GM19468 (cell line): ENCODE results near the gene PLEKHG2.
"Not testable (repeated sequence)": the region's sequence is repeated elsewhere in the genome, so short reads cannot be mapped to it uniquely, and the experiment has no call there.

Experiments used
- ATAC-seq: cut with Tn5 transposase; IDR thresholded peaks from one replicate; pipeline ENCODE4 v1.9.1; 2021; ENCODE audit warnings: mild to moderate bottlenecking, moderate library complexity, moderate number of reproducible peaks; ENCODE audit not compliant: unreplicated experiment; ENCODE audit errors: extremely low read depth

Gene PLEKHG2, protein sequence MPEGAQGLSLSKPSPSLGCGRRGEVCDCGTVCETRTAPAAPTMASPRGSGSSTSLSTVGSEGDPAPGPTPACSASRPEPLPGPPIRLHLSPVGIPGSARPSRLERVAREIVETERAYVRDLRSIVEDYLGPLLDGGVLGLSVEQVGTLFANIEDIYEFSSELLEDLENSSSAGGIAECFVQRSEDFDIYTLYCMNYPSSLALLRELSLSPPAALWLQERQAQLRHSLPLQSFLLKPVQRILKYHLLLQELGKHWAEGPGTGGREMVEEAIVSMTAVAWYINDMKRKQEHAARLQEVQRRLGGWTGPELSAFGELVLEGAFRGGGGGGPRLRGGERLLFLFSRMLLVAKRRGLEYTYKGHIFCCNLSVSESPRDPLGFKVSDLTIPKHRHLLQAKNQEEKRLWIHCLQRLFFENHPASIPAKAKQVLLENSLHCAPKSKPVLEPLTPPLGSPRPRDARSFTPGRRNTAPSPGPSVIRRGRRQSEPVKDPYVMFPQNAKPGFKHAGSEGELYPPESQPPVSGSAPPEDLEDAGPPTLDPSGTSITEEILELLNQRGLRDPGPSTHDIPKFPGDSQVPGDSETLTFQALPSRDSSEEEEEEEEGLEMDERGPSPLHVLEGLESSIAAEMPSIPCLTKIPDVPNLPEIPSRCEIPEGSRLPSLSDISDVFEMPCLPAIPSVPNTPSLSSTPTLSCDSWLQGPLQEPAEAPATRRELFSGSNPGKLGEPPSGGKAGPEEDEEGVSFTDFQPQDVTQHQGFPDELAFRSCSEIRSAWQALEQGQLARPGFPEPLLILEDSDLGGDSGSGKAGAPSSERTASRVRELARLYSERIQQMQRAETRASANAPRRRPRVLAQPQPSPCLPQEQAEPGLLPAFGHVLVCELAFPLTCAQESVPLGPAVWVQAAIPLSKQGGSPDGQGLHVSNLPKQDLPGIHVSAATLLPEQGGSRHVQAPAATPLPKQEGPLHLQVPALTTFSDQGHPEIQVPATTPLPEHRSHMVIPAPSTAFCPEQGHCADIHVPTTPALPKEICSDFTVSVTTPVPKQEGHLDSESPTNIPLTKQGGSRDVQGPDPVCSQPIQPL (N-terminal part only)

GRCh38 chr19:39412100-39412866 lies at the start of gene PLEKHG2:
TSS of gene PLEKHG2 (plus strand) at chr19:39412669. CDS start at chr19:39414087, 1,418 bp downstream.
- ATAC-seq = peak; percentile 55

DNA sequence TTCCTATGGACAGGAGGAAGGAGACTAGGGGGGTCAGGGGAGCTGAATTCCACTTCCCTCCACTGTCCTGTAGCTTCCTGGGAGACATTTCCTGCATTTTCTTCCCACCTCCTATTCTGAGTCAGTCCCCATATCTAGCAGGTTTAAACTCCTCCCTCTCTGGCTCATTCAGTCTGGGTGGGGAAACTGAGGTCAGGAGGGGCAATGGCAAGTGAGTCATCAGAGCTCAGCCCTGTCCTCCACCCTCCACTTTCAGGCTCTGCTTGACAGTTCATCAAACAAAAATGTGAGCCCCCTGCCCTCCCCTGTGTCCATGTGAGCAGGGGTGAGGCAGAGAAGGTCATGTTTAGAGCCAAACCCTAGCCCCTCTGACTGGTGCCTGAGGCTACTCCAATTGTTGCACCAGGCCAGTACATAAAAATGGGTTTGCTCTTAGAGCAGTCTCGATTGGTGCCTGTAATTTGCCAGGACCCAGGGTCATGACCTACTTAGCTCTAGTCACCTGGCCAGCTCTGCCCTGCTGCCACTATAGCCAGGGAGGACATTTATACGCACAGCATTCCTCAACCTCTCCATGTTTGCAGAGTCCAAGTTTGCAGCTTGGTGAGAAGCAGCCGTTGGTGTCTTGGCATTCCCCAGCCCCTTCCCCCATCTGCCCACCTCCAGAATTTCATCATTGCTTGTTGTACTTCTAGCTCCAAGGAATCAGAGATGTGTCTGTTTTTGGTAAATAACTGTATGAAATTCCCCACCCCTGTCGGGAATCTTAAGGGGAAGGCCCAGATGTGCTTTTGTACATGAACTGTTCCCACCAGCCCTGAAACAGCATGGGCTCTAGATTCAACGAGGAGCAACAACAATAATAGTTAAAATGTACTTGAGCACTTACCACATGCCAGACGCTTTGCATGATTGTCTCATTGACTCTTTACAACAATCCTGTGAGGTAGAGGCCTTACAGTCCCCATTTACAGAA lies 49.5 kb upstream of the PLEKHG2 start:
- ATAC-seq = no peak

DNA sequence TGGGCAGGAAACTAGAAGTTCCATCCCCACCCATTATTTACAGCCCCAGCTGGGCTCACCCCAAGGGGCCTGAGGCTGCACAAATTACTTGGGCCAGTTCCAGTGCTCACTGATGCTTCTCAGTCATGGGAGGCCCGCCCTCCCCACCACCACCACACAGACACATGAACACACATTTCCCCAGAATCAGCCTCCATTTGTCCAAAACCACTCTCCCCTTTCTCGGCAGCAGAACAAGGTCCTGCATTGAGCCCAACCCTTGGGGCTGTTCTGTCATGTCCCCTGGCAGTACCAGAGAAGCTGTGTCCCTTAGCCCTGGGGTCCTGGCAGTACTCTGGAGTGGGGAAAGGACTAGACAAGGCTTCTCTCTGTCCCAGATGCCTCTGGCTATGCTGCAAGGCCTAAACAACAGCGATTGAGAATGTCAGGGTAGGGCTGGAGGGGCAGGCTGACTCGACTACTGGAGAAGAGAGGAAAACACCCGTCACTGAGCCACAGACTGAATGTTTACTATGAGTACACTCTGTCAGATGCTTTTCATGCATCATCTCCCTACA lies 48.5 kb upstream of the PLEKHG2 start:
- ATAC-seq = no peak

GRCh38 chr19:39365531-39365930 lies 46.9 kb upstream of the PLEKHG2 start:
- ATAC-seq = no peak

DNA sequence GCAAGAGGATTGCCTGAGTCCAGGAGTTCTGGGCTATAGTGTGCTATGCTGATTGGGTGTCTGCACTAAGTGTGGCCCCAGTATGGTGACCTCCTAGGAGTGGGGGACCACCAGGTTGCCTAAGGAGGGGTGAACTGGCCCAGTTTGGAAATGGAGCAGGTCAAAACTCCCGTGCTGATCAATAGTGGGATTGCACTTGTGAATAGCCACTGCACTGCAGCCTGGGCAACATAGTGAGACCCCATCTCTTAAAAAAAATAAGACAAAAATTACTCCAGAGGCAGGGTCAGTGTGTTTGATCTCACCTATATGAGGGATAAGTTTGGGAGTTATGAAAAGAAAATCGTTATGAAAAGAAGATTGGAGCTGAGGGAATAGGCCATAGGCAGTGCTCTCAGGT lies 43.3 kb upstream of the PLEKHG2 start:
- ATAC-seq = no peak

DNA sequence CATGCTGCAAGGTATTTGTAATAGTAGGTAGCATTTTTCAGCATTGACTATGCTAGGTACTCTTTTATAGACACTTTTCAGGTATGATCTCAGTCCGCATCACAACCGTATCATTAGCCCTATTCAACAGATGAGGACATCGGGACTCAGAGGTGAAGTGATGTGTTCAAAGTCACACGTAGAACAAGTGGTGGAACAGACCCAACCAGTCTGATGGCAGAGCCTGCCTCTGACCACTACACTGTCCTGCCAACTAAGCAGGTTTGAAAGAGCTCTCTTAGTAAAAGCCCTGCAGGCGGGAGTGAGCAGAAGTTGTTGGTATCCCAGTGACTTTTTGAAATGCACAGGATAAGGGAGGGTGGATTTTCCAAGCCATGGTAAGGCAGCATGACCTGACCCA lies 41.7 kb upstream of the PLEKHG2 start:
- no peak for ATAC-seq

GRCh38 chr19:39372047-39372802 lies 40.2 kb upstream of the PLEKHG2 start:
- ATAC-seq = no peak

- no peak for ATAC-seq
Measured at GRCh38 chr19:39372941-39373340, 39.5 kb upstream of the PLEKHG2 start.

- ATAC-seq = no peak
Measured at GRCh38 chr19:39375929-39376328, 36.5 kb upstream of the PLEKHG2 start.

GRCh38 chr19:39377373-39378362 lies 34.8 kb upstream of the PLEKHG2 start:
- no peak for ATAC-seq

DNA sequence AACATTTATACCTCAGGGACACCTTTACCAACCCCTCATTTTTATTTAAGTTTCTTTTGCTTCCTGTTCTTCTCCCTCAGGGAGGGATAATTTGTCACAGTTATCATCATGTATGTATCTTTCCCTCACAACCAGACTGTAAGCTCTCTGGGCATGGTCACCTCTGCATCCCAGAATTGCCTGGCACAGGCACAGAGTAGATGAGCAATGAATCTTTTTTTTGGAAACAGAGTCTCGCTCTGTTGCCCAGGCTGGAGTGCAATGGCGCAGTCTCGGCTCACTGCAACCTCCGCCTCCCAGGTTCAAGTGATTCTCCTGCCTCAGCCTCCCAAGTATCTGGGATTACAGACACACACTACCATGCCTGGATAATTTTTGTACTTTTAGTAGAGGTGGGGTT lies 33.1 kb upstream of the PLEKHG2 start:
- ATAC-seq = not testable (repeated sequence)

DNA sequence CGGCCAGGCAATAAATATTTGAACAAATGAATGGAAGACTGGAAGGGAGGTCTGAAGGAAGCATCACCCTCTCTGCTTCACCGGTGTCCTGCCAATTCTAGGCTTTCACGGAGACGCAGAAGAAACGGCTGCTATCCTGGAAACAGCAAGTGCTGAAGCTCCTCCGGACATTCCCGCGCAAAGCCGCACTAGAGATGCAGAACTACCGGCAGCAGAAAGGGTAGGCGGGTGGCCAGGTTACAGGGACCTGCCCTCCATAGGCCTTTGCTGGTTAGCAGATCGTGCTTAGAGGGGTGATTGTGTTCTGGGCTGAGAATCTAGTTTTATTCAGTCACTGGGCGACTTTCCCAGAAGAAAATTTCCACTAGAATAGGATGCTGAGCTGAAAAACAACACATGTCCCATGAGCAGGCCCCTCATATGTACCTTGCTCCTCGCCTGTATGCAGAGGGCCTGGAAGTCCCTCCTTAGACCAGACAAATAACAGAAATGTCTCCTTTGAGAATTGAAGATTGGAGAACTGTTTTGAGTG lies 32.5 kb upstream of the PLEKHG2 start:
- no peak for ATAC-seq

DNA sequence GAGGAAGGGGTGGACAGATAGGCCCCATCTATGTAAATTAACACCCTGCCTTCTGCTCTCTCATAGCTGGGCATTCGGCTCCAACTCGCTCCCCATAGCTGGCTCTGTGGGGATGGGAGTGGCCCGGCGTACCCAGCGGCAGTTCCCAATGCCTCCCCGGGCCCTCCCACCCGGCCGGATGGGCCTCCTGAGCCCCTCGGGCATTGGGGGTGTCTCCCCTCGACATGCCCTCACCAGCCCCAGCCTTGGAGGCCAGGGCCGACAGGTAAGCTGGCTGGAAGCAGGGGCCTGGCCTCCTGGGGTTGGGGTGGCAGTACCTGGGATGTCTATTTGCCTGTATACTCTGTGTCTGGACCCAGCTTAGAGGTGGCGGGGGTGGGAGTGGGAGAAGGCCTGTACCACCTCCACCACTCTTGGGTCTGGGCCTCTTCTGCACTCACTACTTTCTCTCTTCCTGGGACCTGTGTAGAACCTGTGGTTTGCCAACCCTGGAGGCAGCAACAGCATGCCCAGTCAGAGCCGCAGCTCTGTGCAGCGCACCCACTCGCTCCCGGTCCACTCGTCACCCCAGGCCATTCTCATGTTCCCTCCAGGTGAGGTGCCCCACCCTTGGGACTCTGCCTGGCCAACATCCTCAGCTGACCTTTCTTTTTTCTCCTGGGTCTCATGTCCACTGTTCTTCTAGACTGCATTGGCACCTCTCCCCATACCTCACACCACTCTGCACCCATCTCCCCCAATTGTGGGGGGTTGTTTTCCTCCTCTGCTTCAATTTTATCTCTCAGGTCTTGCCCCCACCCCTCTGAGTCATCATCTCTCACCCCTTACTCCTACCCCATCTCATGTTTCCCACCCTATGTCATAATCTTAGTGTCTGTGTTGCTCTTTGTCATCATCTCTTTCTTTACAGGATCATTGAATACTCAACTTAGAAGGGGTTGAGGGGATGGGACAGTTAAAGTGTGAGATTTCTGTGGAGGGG lies 31.7 kb upstream of the PLEKHG2 start:
- no peak for ATAC-seq

- no peak for ATAC-seq
Measured at GRCh38 chr19:39381910-39382611, 30.4 kb upstream of the PLEKHG2 start.
